ENCODE results near the gene SLC6A9. TPM values are rescaled to one million over a fixed set of nuclear protein-coding genes. Genes with fewer than 3 reads are reported as not detected.

SLC6A9 gene
- total RNA-seq, 1 experiment from 2014 or later: 6.4 TPM

GRCh38 chr1:43971336-43971980 is 59.8 kb downstream of the SLC6A9 start:
- DNase-seq (ENCODE audit: low read depth): no peak

GRCh38 chr1:43970911-43971310 is 60.4 kb downstream of the SLC6A9 start:
- no peak for DNase-seq (ENCODE audit: low read depth)

- DNase-seq (ENCODE audit: low read depth): no peak
Observed at GRCh38 chr1:43970502-43970901, 60.8 kb downstream of the SLC6A9 start.

- DNase-seq (ENCODE audit: low read depth): peak; percentile 94
Observed at GRCh38 chr1:43969746-43970466, 61.4 kb downstream of the SLC6A9 start, which contains the start of gene DPH2. DPH2 (plus strand) TSS chr1:43970010; CDS start chr1:43970176, 166 bp downstream.

- DNase-seq (ENCODE audit: low read depth): no peak
Observed at GRCh38 chr1:43969416-43969745, 61.9 kb downstream of the SLC6A9 start.

GRCh38 chr1:43968348-43968948 is 62.8 kb downstream of the SLC6A9 start:
- no peak for DNase-seq (ENCODE audit: low read depth)

GRCh38 chr1:43965316-43965715 is 65.9 kb downstream of the SLC6A9 start:
- DNase-seq (ENCODE audit: low read depth): no peak

- no peak for DNase-seq (ENCODE audit: low read depth)
Observed at GRCh38 chr1:43963890-43964289, 67.4 kb downstream of the SLC6A9 start.

- no peak for DNase-seq (ENCODE audit: low read depth)
Observed at GRCh38 chr1:43963006-43963405, 68.3 kb downstream of the SLC6A9 start.

GRCh38 chr1:43962324-43962723 is 68.9 kb downstream of the SLC6A9 start:
- DNase-seq (ENCODE audit: low read depth): no peak

- no peak for DNase-seq (ENCODE audit: low read depth)
Observed at GRCh38 chr1:43961692-43962091, 69.6 kb downstream of the SLC6A9 start.

- DNase-seq (ENCODE audit: low read depth): no peak
Observed at GRCh38 chr1:43960798-43961197, 70.5 kb downstream of the SLC6A9 start.

- no peak for DNase-seq (ENCODE audit: low read depth)
Observed at GRCh38 chr1:43958351-43959255, 72.7 kb downstream of the SLC6A9 start.

- DNase-seq (ENCODE audit: low read depth): no peak
Observed at GRCh38 chr1:43957407-43958040, 73.7 kb downstream of the SLC6A9 start.

- no peak for DNase-seq (ENCODE audit: low read depth)
Observed at GRCh38 chr1:43956234-43956633, 75.0 kb downstream of the SLC6A9 start.

GRCh38 chr1:43954036-43954435 is 77.2 kb downstream of the SLC6A9 start:
- DNase-seq (ENCODE audit: low read depth): no peak

GRCh38 chr1:43953361-43953760 is 77.9 kb downstream of the SLC6A9 start:
- no peak for DNase-seq (ENCODE audit: low read depth)

GRCh38 chr1:43952731-43953346 is 78.4 kb downstream of the SLC6A9 start:
- DNase-seq (ENCODE audit: low read depth): no peak

GRCh38 chr1:43951021-43951985 is 80.0 kb downstream of the SLC6A9 start:
- no peak for DNase-seq (ENCODE audit: low read depth)
